K562 (cell line): Measurements from ENCODE around the gene ZNF195. TPM values are rescaled to one million over a fixed set of nuclear protein-coding genes. Genes with fewer than 3 reads are reported as not detected.

Source experiments
- ATAC-seq: fragments of 200-7000 bp; cut with Tn5 transposase; 3 replicates; pipeline ENCODE4 v1.9.1; 2020; ENCODE audit warnings: moderate library complexity
- BruUV-seq: library from RNA; stranded (reverse); fragments of 400-500 nt; replicated peaks from 2 replicates; lab custom pipeline; 2021; lab: Mats Ljungman, UMichigan
- CTCF ChIA-PET: fragments of 300-600 bp; formaldehyde crosslinking; extraction: SDS; loops from one replicate; lab custom pipeline; 2021; ENCODE audit warnings: low intra/inter-chr PET ratio; lab: Yijun Ruan, JAX
- POLR2A ChIA-PET: fragments of 300-600, 350-650 bp; sonication (Branson Sonifier 250); formaldehyde crosslinking; extraction: SDS; loops from one replicate; lab custom pipeline; 2021; ENCODE audit warnings: antibody characterized with exemption, inconsistent platforms; lab: Yijun Ruan, JAX
- DNase-seq, 4 experiments: peaks; one replicate each; pipeline versions ENCODE4 v3.0.0 to v3.0.0-alpha.2; 2011 to 2018; ENCODE audit warnings: low spot score in 3 of 4, mixed read lengths in 3 of 4; ENCODE audit errors: extremely low read depth in 1 of 4
- FAIRE-seq: peaks from 2 replicates; lab custom pipeline; 2011; peaks lifted over from hg19 to GRCh38; lab: Jason Lieb, UNC
- H2AFZ ChIP-seq: 2 replicates; pipeline ENCODE4 v1.6.0; 2011; ENCODE audit warnings: low read depth, low read length, control low read depth, inconsistent platforms
- H3K27ac ChIP-seq: fragments of 200-600 bp; 3 replicates; pipeline ENCODE4 v1.8.0; 2011; ENCODE audit warnings: low read depth, mild to moderate bottlenecking, control low read depth, inconsistent platforms, low read length, moderate library complexity, mixed read lengths; ENCODE audit errors: extremely low read depth
- H3K27me3 ChIP-seq, 2 experiments: fragments of 300-600 bp in 1 of 2; 2 replicates in 1 of 2; 3 replicates in 1 of 2; pipeline versions ENCODE4 v1.6.0 to v1.8.0; 2011; ENCODE audit warnings: inconsistent platforms in 2 of 2, low read length in 2 of 2, mild to moderate bottlenecking in 1 of 2, mixed read lengths in 1 of 2, moderate library complexity in 1 of 2; ENCODE audit not compliant: control insufficient read depth in 2 of 2, insufficient read depth in 2 of 2
- H3K36me3 ChIP-seq: fragments of 300-600 bp; 3 replicates; pipeline ENCODE4 v1.8.0; 2011; ENCODE audit warnings: mild to moderate bottlenecking, low read length, inconsistent platforms; ENCODE audit not compliant: control insufficient read depth, insufficient read depth
- H3K4me1 ChIP-seq, 2 experiments: fragments of 200-600 bp in 1 of 2; replicated peaks in 1 of 2; 2 replicates in 1 of 2; 3 replicates in 1 of 2; pipeline versions ENCODE4 v1.5.1 to v1.8.0; 2011; ENCODE audit warnings: inconsistent platforms in 2 of 2, low read length in 2 of 2, mild to moderate bottlenecking in 1 of 2, mixed read lengths in 1 of 2, moderate library complexity in 1 of 2; ENCODE audit not compliant: control insufficient read depth in 2 of 2, insufficient read depth in 2 of 2
- H3K4me2 ChIP-seq: 2 replicates; pipeline ENCODE4 v1.6.1; 2011; ENCODE audit warnings: low read length, control low read depth, inconsistent platforms, mixed read lengths; ENCODE audit not compliant: insufficient read depth
- H3K4me3 ChIP-seq: fragments of 200-600 bp; sonication (generic), shearing (Covaris generic); 2 replicates; pipeline ENCODE4 v1.5.1; 2016; ENCODE audit warnings: control low read depth, inconsistent platforms
- H3K79me2 ChIP-seq: fragments of 200-600 bp; 3 replicates; pipeline ENCODE4 v1.8.0; 2011; ENCODE audit warnings: low read length, inconsistent platforms; ENCODE audit not compliant: control insufficient read depth, insufficient read depth
- H3K9ac ChIP-seq, 2 experiments: 2 replicates each; pipeline versions ENCODE4 v1.6.0 to v1.6.1; 2011; ENCODE audit warnings: low read depth in 2 of 2, low read length in 2 of 2, control low read depth in 1 of 2, inconsistent platforms in 1 of 2, mild to moderate bottlenecking in 1 of 2, mixed read lengths in 1 of 2; ENCODE audit not compliant: insufficient read depth in 1 of 2
- H3K9me1 ChIP-seq: one replicate; pipeline ENCODE4 v1.6.0; 2011; ENCODE audit warnings: inconsistent platforms, mild to moderate bottlenecking, low read length, moderate library complexity; ENCODE audit not compliant: control insufficient read depth, insufficient read depth
- H3K9me3 ChIP-seq: replicated peaks from 2 replicates; pipeline ENCODE4 v1.5.1; 2011; ENCODE audit warnings: low read depth, low read length, inconsistent platforms; ENCODE audit not compliant: control insufficient read depth, insufficient read depth
- H4K20me1 ChIP-seq: replicated peaks from 2 replicates; pipeline ENCODE4 v1.6.1; 2011; ENCODE audit warnings: low read length, inconsistent platforms, mixed read lengths; ENCODE audit not compliant: control insufficient read depth, insufficient read depth
- ARID2 ChIP-seq: fragments of 450-650 bp; IDR thresholded peaks from 2 replicates; pipeline ENCODE4 v1.6.1; 2017; ENCODE audit warnings: antibody characterized with exemption, mild to moderate bottlenecking
- CBFB ChIP-seq: sonication (generic); formaldehyde crosslinking; IDR thresholded peaks from 2 replicates; pipeline ENCODE4 v1.4.0; 2020; ENCODE audit warnings: mild to moderate bottlenecking, missing genetic modification reagents
- JUND ChIP-seq, 2 experiments: IDR thresholded peaks; 2 replicates in 1 of 2; 3 replicates in 1 of 2; pipeline ENCODE4 v1.6.1; 2011; ENCODE audit warnings: borderline replicate concordance in 2 of 2, low read depth in 2 of 2, low read length in 2 of 2, improper control_type of control experiment in 1 of 2, missing biosample characterization in 1 of 2, missing genetic modification characterization in 1 of 2, missing genetic modification reagents in 1 of 2
- KDM4B ChIP-seq, 2 experiments: fragments of 450-650 bp in 1 of 2; sonication (generic) in 1 of 2; IDR thresholded peaks; 2 replicates each; pipeline ENCODE4 v1.6.1; 2016 to 2017; ENCODE audit warnings: borderline replicate concordance in 2 of 2, antibody characterized with exemption in 1 of 2, low read depth in 1 of 2, mild to moderate bottlenecking in 1 of 2
- RAD21 ChIP-seq, 2 experiments: fragments of 250-450 bp in 1 of 2; fragments of 450-650 bp in 1 of 2; sonication (Bioruptor Pico) in 1 of 2; formaldehyde crosslinking in 1 of 2; IDR thresholded peaks in 1 of 2; conservative IDR thresholded peaks in 1 of 2; 2 replicates each; pipeline versions ENCODE4 v1.4.0 to v1.8.0; 2020 to 2022; ENCODE audit warnings: mild to moderate bottlenecking in 2 of 2, moderate library complexity in 1 of 2
- TOE1 ChIP-seq, 2 experiments: fragments of 450-650 bp in 1 of 2; sonication (generic) in 1 of 2; formaldehyde crosslinking in 1 of 2; IDR thresholded peaks; 2 replicates each; pipeline versions ENCODE4 v1.7.1 to v1.8.0; 2016 to 2022; ENCODE audit warnings: borderline replicate concordance in 2 of 2, mild to moderate bottlenecking in 2 of 2, antibody characterized with exemption in 1 of 2, inconsistent platforms in 1 of 2, low read depth in 1 of 2, missing genetic modification reagents in 1 of 2, moderate library complexity in 1 of 2
- ZNF134 ChIP-seq: fragments of 250-450 bp; sonication (Bioruptor Pico); conservative IDR thresholded peaks from 2 replicates; pipeline ENCODE4 v1.4.0; 2020
- ZNF436 ChIP-seq: fragments of 250-450, 450-650 bp; sonication (Bioruptor Pico); formaldehyde crosslinking; IDR thresholded peaks from 2 replicates; pipeline ENCODE4 v1.7.0; 2020; ENCODE audit warnings: mild to moderate bottlenecking
- WGBS: fragments of 100-300 bp; shearing (Covaris generic); methylation state at CpG from one replicate; pipeline ENCODE4 v1.1.6; 2016; ENCODE audit warnings: low coverage, mixed read lengths; ENCODE audit not compliant: insufficient coverage; ENCODE audit errors: missing lambda C conversion rate; 5-methylcytosine and 5-hydroxymethylcytosine counted together
- in situ Hi-C: fragments of 300-500 bp; cut with MboI; formaldehyde crosslinking; loops from 4 replicates; pipeline ENCODE4 v1.15.0; 2018; ENCODE audit warnings: inconsistent platforms, mixed read lengths
- intact Hi-C: fragments of 100-400 bp; cut with micrococcal nuclease; formaldehyde crosslinking; loops from 2 replicates; pipeline ENCODE4 v1.14.2; 2022
- polyA plus RNA-seq, 8 experiments: library from polyadenylated mRNA; depleted of rRNA in 4 of 8; stranded (reverse) in 5 of 8; unstranded in 3 of 8; fragments of >200 nt; fragmentation: Nextera tagmentation in 2 of 8; fragmentation: Illumina TruSeq in 1 of 8; extraction: Ambion mirVana in 2 of 8; extraction: Trizol in 1 of 8; gene quantifications; 2 replicates each; pipeline versions ENCODE4 v1.2.1 to v1.2.3, GENCODE V29; 2011 to 2014; ENCODE audit warnings: inconsistent platforms in 1 of 8, missing spikeins in 1 of 8
- total RNA-seq, 7 experiments: library from RNA; depleted of rRNA in 6 of 7; stranded (reverse); fragments of >200 nt in 6 of 7; fragmentation: Illumina TruSeq in 2 of 7; extraction: Trizol in 2 of 7; gene quantifications; 2 replicates each; pipeline versions ENCODE4 v1.2.1 to v1.2.3, GENCODE V29; 2011 to 2021; ENCODE audit warnings: low replicate concordance in 1 of 7
- TF ChIP-seq, protein P1 (sequence below), 2 experiments: fragments of 450-650 bp in 1 of 2; sonication (generic) in 1 of 2; formaldehyde crosslinking in 1 of 2; IDR thresholded peaks in 1 of 2; conservative IDR thresholded peaks in 1 of 2; 2 replicates each; pipeline versions ENCODE4 v1.6.1 to v1.8.1; 2016 to 2023; ENCODE audit warnings: mild to moderate bottlenecking in 2 of 2, moderate library complexity in 2 of 2, inconsistent platforms in 1 of 2, missing genetic modification reagents in 1 of 2
- TF ChIP-seq, protein P2 (sequence below): fragments of 450-650 bp; formaldehyde crosslinking; IDR thresholded peaks from 2 replicates; pipeline ENCODE4 v1.4.0; 2020; ENCODE audit warnings: mild to moderate bottlenecking, moderate library complexity
- TF ChIP-seq, protein P3 (sequence below), 2 experiments: IDR thresholded peaks; 2 replicates each; pipeline ENCODE4 v1.6.1; 2011; ENCODE audit warnings: borderline replicate concordance in 1 of 2, control low read depth in 1 of 2, low read depth in 1 of 2, low read length in 1 of 2, mild to moderate bottlenecking in 1 of 2, mixed read lengths in 1 of 2, moderate library complexity in 1 of 2; ENCODE audit not compliant: insufficient read depth in 1 of 2, insufficient read length in 1 of 2, poor library complexity in 1 of 2, severe bottlenecking in 1 of 2; ENCODE audit errors: extremely low read depth in 1 of 2
- TF ChIP-seq, protein P4 (sequence below), 3 experiments: IDR thresholded peaks in 2 of 3; conservative IDR thresholded peaks in 1 of 3; 2 replicates each; pipeline ENCODE4 v1.5.1; 2011 to 2012; ENCODE audit warnings: low read length in 3 of 3, mild to moderate bottlenecking in 3 of 3, control low read depth in 2 of 3, improper control_type of control experiment in 1 of 3, inconsistent platforms in 1 of 3, low read depth in 1 of 3, mixed read lengths in 1 of 3, moderate library complexity in 1 of 3; ENCODE audit not compliant: insufficient read depth in 2 of 3

ZNF195 gene
- total and polyA plus RNA-seq, 9 of the 15 experiments (the other 6 are each of a cell fraction or from before 2014, with no cell fraction given): 42.1 to 75.5 (median 60.4) TPM

DNA sequence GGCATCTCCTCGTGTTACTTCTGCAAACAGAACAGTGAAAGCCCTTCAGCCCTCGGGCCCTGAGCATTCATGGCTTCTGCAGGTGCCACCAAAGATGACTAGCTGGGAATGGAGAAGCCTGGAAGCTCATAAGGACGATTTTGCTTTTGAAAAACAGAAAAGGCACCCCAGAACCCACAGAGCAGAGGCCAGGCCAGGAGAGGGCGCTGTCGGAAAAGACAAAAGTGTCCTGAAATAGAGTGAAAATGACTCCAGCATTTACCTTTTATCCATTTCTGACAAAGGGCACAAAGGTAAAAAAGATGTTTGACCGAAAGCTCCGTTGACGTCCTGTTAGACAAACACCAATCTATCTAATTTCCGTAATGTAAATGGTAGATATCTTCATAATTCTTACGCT, 37.6 kb downstream of the ZNF195 start:
- intact Hi-C loops: no loop called here
- WGBS: 20% methylated on average over 10 of the region's 10 CpGs
- H2AFZ ChIP-seq: peak overlapping the region; percentile 79
- no peaks in the 10 kb centered on the region for H4K20me1 ChIP-seq
- H3K4me1 ChIP-seq: peaks cover 8 to 43% of the 10 kb centered on the region in 2 experiments
- FAIRE-seq (peak; percentile 83), ATAC-seq (peak; percentile 72), DNase-seq (peak; percentile 34 to 82 (median 48))
- in situ Hi-C loops: no loop called here
- no peaks in the 10 kb centered on the region for H3K9me3 ChIP-seq
- H3K9ac ChIP-seq: no peak overlapping the region
- no peaks in the 10 kb centered on the region for H3K79me2 ChIP-seq
- no peaks in the 10 kb centered on the region for H3K27me3 ChIP-seq
- POLR2A ChIA-PET: interaction anchor here (0.6 to 0.8 kb wide), 2 partner anchors 38 to 369 kb away, joined by 3 read pairs; partner anchors contain the start of gene ZNF195
- CTCF ChIA-PET: interaction anchor here (0.8 to 1.6 kb wide), 2 partner anchors 67 to 70 kb away, joined by 3 to 10 read pairs; no protein-coding TSS in a partner anchor
- H3K27ac ChIP-seq: no peak overlapping the region
- no peaks in the 10 kb centered on the region for H3K36me3 ChIP-seq
- no TSS peak for BruUV-seq
- H3K4me3 ChIP-seq: no peak overlapping the region
- no peaks in the 10 kb centered on the region for H3K9me1 ChIP-seq
- H3K4me2 ChIP-seq: no peak overlapping the region
- TF ChIP-seq ARID2 (no peak), JUND (IDR thresholded peaks at IDR 0.05; ENCODE audit: borderline replicate concordance, low read depth, low read length) (0 out of 2 replicates have a peak, but pooled peaks have one; percentile 18), JUND (tag; IDR thresholded peaks at IDR 0.05; ENCODE audit: borderline replicate concordance, low read depth, low read length) (no peak), ZNF436 (no peak), CBFB (CRISPR knock-in tag) (no peak), RAD21 (CRISPR knock-in tag; conservative IDR thresholded peaks at IDR 0.05 in 1 of 2, IDR thresholded peaks at IDR 0.05 in 1 of 2) (peak; percentile 29 to 82), ZNF134 (no peak), TOE1 (IDR thresholded peaks at IDR 0.05; ENCODE audit: borderline replicate concordance) (0 out of 2 replicates have a peak, but pooled peaks have one; percentile 21), TOE1 (CRISPR knock-in tag; IDR thresholded peaks at IDR 0.05; ENCODE audit: borderline replicate concordance, low read depth) (no peak), KDM4B (IDR thresholded peaks at IDR 0.05; ENCODE audit: borderline replicate concordance in 2 of 2, low read depth in 1 of 2) (no peak)
- TF ChIP-seq, protein P1, sequence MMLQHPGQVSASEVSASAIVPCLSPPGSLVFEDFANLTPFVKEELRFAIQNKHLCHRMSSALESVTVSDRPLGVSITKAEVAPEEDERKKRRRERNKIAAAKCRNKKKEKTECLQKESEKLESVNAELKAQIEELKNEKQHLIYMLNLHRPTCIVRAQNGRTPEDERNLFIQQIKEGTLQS (IDR thresholded peaks at IDR 0.05): no peak
- TF ChIP-seq, protein P1 (CRISPR knock-in tag; conservative IDR thresholded peaks at IDR 0.05): no peak
- TF ChIP-seq, protein P2, sequence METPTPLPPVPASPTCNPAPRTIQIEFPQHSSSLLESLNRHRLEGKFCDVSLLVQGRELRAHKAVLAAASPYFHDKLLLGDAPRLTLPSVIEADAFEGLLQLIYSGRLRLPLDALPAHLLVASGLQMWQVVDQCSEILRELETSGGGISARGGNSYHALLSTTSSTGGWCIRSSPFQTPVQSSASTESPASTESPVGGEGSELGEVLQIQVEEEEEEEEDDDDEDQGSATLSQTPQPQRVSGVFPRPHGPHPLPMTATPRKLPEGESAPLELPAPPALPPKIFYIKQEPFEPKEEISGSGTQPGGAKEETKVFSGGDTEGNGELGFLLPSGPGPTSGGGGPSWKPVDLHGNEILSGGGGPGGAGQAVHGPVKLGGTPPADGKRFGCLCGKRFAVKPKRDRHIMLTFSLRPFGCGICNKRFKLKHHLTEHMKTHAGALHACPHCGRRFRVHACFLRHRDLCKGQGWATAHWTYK (CRISPR knock-in tag): no peak
- TF ChIP-seq, protein P3, sequence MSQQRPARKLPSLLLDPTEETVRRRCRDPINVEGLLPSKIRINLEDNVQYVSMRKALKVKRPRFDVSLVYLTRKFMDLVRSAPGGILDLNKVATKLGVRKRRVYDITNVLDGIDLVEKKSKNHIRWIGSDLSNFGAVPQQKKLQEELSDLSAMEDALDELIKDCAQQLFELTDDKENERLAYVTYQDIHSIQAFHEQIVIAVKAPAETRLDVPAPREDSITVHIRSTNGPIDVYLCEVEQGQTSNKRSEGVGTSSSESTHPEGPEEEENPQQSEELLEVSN (IDR thresholded peaks at IDR 0.05; ENCODE audit: borderline replicate concordance in 1 of 2, extremely low read depth in 1 of 2, insufficient read depth in 1 of 2, insufficient read length in 1 of 2, low read depth in 1 of 2, low read length in 1 of 2, poor library complexity in 1 of 2, severe bottlenecking in 1 of 2): no peak
- TF ChIP-seq, protein P4, sequence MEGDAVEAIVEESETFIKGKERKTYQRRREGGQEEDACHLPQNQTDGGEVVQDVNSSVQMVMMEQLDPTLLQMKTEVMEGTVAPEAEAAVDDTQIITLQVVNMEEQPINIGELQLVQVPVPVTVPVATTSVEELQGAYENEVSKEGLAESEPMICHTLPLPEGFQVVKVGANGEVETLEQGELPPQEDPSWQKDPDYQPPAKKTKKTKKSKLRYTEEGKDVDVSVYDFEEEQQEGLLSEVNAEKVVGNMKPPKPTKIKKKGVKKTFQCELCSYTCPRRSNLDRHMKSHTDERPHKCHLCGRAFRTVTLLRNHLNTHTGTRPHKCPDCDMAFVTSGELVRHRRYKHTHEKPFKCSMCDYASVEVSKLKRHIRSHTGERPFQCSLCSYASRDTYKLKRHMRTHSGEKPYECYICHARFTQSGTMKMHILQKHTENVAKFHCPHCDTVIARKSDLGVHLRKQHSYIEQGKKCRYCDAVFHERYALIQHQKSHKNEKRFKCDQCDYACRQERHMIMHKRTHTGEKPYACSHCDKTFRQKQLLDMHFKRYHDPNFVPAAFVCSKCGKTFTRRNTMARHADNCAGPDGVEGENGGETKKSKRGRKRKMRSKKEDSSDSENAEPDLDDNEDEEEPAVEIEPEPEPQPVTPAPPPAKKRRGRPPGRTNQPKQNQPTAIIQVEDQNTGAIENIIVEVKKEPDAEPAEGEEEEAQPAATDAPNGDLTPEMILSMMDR (IDR thresholded peaks at IDR 0.05 in 2 of 3, conservative IDR thresholded peaks at IDR 0.05 in 1 of 3; ENCODE audit: insufficient read depth in 2 of 3, low read depth in 1 of 3, low read length in 3 of 3): peak; percentile 87 to 90 (median 88)
